GM19463 (cell line): Measurements from ENCODE around the gene CDK11B.
"Not testable (repeated sequence)": the region's sequence is repeated elsewhere in the genome, so short reads cannot be mapped to it uniquely, and the experiment has no call there.

ENCODE experiments used
- ATAC-seq: cut with Tn5 transposase; IDR thresholded peaks from one replicate; pipeline ENCODE4 v1.9.1; 2021; ENCODE audit warnings: mild to moderate bottlenecking, moderate library complexity; ENCODE audit not compliant: unreplicated experiment

The CDK11B gene

GRCh38 chr1:1600861-1601563 lies 57.8 kb downstream of the CDK11B start:
- ATAC-seq: no peak

- no peak for ATAC-seq
Measured at GRCh38 chr1:1599935-1600860, 58.6 kb downstream of the CDK11B start, which contains the start of gene FNDC10. Gene FNDC10, minus strand, starts transcription at chr1:1600135. Its CDS starts 120 bp downstream, at chr1:1600015.

- ATAC-seq: no peak
Measured at GRCh38 chr1:1599030-1599934, 59.5 kb downstream of the CDK11B start.

- ATAC-seq: no peak
Measured at GRCh38 chr1:1598720-1599029, 60.1 kb downstream of the CDK11B start.

GRCh38 chr1:1598051-1598719 lies 60.6 kb downstream of the CDK11B start:
- ATAC-seq: no peak

GRCh38 chr1:1597275-1597930 lies 61.4 kb downstream of the CDK11B start:
- no peak for ATAC-seq

GRCh38 chr1:1596493-1597274 lies 62.1 kb downstream of the CDK11B start:
- ATAC-seq: no peak

GRCh38 chr1:1595341-1595740 lies 63.5 kb downstream of the CDK11B start:
- not testable (repeated sequence) for ATAC-seq

- no peak for ATAC-seq
Measured at GRCh38 chr1:1594602-1595260, 64.1 kb downstream of the CDK11B start.

- no peak for ATAC-seq
Measured at GRCh38 chr1:1593834-1594601, 64.8 kb downstream of the CDK11B start.

- ATAC-seq: no peak
Measured at GRCh38 chr1:1591452-1591851, 67.4 kb downstream of the CDK11B start.
